ENCODE measurements around the gene VPS13D. TPM values are rescaled to one million over a fixed set of nuclear protein-coding genes. Genes with fewer than 3 reads are reported as not detected.
A peak's percentile ranks its signal among the peaks of the same experiment; 100 is the strongest.

The VPS13D gene
- total RNA-seq, 2 donors from 2014 or later: 48.1 to 65.2 TPM

GRCh38 chr1:12444329-12444841, 214.6 kb downstream of the VPS13D start:
- Histone ChIP-seq H3K9me3 (no peaks in the 10 kb centered on the region), H3K4me1 (peaks cover 0 to 31% of the 10 kb centered on the region in 2 donors), H3K36me3 (no peaks in the 10 kb centered on the region), H3K27me3 (no peaks in the 10 kb centered on the region), H3K4me3 (no peak overlapping the region), H3K27ac (no peak overlapping the region)
- no peak for DNase-seq (ENCODE audit: low spot score)
- TF ChIP-seq CTCF (IDR thresholded peaks at IDR 0.05): no peak

DNA sequence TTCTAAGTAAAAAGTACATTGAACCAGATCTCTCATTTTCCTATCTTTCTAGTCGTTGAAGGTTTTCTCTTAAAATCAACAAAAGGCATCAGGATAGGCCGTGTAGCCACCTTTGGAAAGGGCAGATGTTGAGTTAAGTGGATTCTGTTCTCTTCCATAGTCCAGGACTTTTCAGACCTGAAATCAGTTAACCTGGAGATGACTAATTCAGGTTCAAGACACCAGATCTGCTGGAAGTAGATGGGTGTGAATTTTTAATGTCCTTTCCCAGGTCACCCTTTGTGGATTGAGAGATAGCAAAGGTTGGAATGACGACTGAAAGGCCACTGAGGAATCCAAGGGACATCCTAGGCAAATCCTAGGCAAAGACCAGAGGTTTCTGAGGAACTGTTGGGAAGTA, 215.4 kb downstream of the VPS13D start:
- no peak for TF ChIP-seq CTCF (IDR thresholded peaks at IDR 0.05)
- DNase-seq (ENCODE audit: low spot score): no peak
- H3K36me3 ChIP-seq: no peaks in the 10 kb centered on the region
- H3K4me1 ChIP-seq: peaks cover 0 to 40% of the 10 kb centered on the region in 2 donors
- no peak overlapping the region for H3K27ac ChIP-seq
- H3K4me3 ChIP-seq: no peak overlapping the region
- no peaks in the 10 kb centered on the region for H3K27me3 ChIP-seq
- no peaks in the 10 kb centered on the region for H3K9me3 ChIP-seq

DNA sequence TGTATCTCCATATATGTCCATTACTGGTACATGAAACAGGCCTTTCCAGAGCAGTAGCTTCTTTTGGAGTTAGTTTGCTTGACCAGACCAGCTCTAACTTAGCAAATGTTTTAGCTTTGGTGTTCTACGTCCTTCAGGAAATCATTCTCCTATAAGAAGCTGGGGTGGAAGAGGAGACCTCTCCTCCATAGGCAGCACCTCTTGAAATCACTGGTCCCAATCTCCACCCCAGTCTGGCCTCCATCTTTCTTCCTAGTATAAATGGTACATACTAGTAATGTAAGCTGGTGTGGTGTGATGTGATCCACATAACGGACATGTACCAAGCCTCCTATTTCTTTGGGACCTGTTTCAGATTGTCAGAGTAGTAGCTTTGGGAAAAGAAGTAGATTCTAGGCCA, 216.8 kb downstream of the VPS13D start:
- no peaks in the 10 kb centered on the region for H3K36me3 ChIP-seq
- H3K4me1 ChIP-seq: peaks cover 0 to 53% of the 10 kb centered on the region in 2 donors
- DNase-seq (ENCODE audit: low spot score): no peak
- no peak overlapping the region for H3K27ac ChIP-seq
- no peaks in the 10 kb centered on the region for H3K9me3 ChIP-seq
- no peak for TF ChIP-seq CTCF (IDR thresholded peaks at IDR 0.05)
- no peaks in the 10 kb centered on the region for H3K27me3 ChIP-seq
- no peak overlapping the region for H3K4me3 ChIP-seq

DNA sequence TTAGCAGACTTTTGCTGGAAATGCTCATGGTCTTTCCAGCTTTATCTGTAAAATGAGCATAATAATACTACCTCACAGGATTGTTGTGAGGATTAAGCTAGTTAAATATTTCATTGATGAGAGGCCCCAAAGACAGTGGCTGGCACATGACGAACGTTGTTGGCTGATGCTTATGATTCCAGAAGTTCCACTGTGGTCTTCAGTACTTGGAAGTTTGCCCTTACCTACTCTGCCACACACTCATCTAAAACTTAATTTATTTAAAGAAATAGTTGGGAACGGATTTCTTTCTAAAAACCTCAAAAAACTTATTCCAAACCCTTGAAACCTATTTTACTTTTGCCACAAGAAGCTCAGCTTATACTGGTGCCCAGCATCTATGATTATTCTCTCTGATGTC, 217.5 kb downstream of the VPS13D start:
- Histone ChIP-seq H3K27me3 (no peaks in the 10 kb centered on the region), H3K4me1 (peaks cover 0 to 60% of the 10 kb centered on the region in 2 donors), H3K4me3 (no peak overlapping the region), H3K27ac (no peak overlapping the region), H3K36me3 (no peaks in the 10 kb centered on the region), H3K9me3 (no peaks in the 10 kb centered on the region)
- TF ChIP-seq CTCF (IDR thresholded peaks at IDR 0.05): no peak
- no peak for DNase-seq (ENCODE audit: low spot score)

DNA sequence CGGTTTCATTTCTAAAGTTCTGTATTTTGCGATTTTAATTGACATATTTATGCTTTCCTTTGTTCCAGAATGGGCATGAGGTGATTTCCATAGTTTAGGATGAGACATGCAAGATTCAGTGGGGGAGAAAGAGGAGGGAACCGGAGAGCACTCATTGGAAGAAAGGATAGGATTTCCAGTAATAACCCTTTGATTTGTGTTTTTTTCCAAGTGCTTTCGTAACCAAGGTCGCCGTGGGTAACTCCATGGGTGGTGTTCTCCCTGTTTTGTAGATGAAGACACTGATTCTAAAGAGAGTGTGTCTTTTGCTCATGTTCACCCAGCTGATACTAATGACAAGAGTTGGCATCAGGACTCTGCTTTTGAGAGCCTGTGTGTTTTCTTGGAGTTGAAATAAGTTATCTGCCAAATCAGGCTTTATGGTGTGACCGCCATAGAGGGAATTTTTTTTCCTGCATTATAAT, 218.1 kb downstream of the VPS13D start:
- no peak for TF ChIP-seq CTCF (IDR thresholded peaks at IDR 0.05)
- H3K4me3 ChIP-seq: no peak overlapping the region
- DNase-seq (ENCODE audit: low spot score): no peak
- H3K4me1 ChIP-seq: peaks cover 0 to 66% of the 10 kb centered on the region in 2 donors
- H3K27ac ChIP-seq: peak overlapping the region; percentile 49 to 54
- no peaks in the 10 kb centered on the region for H3K36me3 ChIP-seq
- H3K9me3 ChIP-seq: no peaks in the 10 kb centered on the region
- H3K27me3 ChIP-seq: no peaks in the 10 kb centered on the region

DNA sequence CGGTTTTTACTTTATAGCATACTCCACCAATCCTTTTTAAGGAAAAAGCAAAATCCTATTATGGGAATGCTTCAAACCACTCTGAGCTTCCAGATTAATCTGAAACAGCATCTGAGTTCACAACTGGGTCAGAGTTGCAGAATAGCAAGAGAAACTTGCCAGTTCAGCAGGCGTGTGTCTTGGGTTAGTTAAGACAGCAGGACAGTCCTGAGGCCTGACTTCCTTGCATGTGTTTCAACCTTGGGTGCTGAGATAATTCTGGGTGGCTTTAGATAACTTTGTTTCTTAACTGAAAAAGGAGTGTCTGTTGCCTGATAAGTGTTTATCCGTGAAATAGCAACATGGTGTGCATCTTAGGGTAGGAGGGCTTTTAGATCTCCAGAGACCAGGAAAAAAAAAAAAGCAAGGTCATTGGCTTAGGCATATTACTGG, 218.9 kb downstream of the VPS13D start:
- Histone ChIP-seq H3K27me3 (no peaks in the 10 kb centered on the region), H3K4me1 (peaks cover 0 to 75% of the 10 kb centered on the region in 2 donors), H3K9me3 (no peaks in the 10 kb centered on the region), H3K27ac (peak overlapping the region; percentile 49 to 54), H3K4me3 (no peak overlapping the region), H3K36me3 (no peaks in the 10 kb centered on the region)
- no peak for DNase-seq (ENCODE audit: low spot score)
- TF ChIP-seq CTCF (IDR thresholded peaks at IDR 0.05): no peak

Measured in right atrium auricular region (tissue), 2 donors.